Measurements from ENCODE around the gene ANKRD11. TPM values are rescaled to one million over a fixed set of nuclear protein-coding genes. Genes with fewer than 3 reads are reported as not detected.
A peak's percentile ranks its signal among the peaks of the same experiment; 100 is the strongest.

The ANKRD11 gene
- total RNA-seq, 1 experiment from 2014 or later, result 266 TPM

DNA sequence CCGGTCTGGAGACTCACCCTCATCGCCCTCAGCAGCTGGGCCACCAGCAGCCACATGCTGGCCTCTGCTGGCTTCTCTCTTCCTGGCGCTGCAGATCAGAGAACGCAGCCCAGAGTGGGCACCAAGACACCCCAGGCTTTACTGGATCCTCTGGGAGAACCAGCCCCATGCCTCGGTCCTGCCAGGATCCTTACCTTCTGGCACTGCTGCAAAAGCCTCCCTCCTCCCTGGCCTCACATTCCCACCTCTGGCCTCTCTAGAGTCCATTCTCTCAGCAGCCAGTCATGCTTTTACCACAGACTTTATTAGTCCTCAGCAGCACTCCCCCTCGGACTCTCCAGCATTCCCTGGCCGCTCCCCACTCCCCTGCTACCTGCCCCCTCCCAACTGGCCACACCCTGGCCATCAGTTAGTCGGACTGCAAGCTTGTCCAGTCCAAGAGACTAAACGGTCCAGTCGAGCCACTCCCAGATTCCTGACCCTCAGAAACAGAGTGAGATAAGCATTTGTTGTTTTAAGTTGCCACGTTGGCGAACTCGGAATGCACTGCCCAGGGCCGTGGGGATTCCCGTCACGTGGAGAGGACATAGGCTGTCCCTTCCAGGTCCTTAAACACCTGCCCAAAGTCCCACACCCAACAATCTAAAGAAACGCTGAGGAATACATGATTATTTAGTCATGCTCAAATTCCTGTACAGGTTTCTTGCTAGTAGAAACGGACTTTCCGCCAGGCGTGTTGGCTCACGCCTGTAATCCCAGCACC lies 11.9 kb upstream of the ANKRD11 start:
- POLR2A ChIA-PET, result no interaction called here

More for the DNA sequence above, 11.9 kb upstream of the ANKRD11 start:
- no peaks in the 10 kb centered on the region for H4K20me1 ChIP-seq (ENCODE audit: insufficient read depth)
- H3K9me2 ChIP-seq (ENCODE audit: insufficient read depth), result no peaks in the 10 kb centered on the region
- H3K27ac ChIP-seq (ENCODE audit: low read depth, low read length), result peak overlapping the region; percentile 20; the same call in 1 of the 2 replicates
- peak overlapping the region; percentile 43 for H2AFZ ChIP-seq (ENCODE audit: low read depth, low read length, poor library complexity, severe bottlenecking)
- TF ChIP-seq POLR2AphosphoS5 (IDR thresholded peaks at IDR 0.05; ENCODE audit: low read depth, low read length) (no peak), SIN3A (IDR thresholded peaks at IDR 0.05; ENCODE audit: low read depth) (no peak), SP1 (IDR thresholded peaks at IDR 0.05; ENCODE audit: low read depth) (no peak), ELF1 (IDR thresholded peaks at IDR 0.05; ENCODE audit: borderline replicate concordance, low read depth) (no peak), EZH2phosphoT487 (IDR thresholded peaks at IDR 0.05; ENCODE audit: borderline replicate concordance) (no peak), ZNF274 (IDR thresholded peaks at IDR 0.05; ENCODE audit: low read depth, low read length) (no peak), FOSL1 (IDR thresholded peaks at IDR 0.05; ENCODE audit: low read depth) (no peak), TCF7L2 (IDR thresholded peaks at IDR 0.05; ENCODE audit: borderline replicate concordance, extremely low read depth, insufficient read depth, insufficient read length) (no peak), EGR1 (IDR thresholded peaks at IDR 0.05; ENCODE audit: low read depth) (no peak), SRF (IDR thresholded peaks at IDR 0.05; ENCODE audit: low read depth) (no peak), POLR2A (IDR thresholded peaks at IDR 0.05; ENCODE audit: borderline replicate concordance, extremely low read depth, insufficient read depth, insufficient read length) (no peak), JUND (IDR thresholded peaks at IDR 0.05) (no peak), CBX3 (IDR thresholded peaks at IDR 0.05; ENCODE audit: low read depth) (no peak), YY1 (IDR thresholded peaks at IDR 0.05; ENCODE audit: extremely low read depth, insufficient replicate concordance, low read depth, low read length) (no peak)
- TF ChIP-seq, protein P1, sequence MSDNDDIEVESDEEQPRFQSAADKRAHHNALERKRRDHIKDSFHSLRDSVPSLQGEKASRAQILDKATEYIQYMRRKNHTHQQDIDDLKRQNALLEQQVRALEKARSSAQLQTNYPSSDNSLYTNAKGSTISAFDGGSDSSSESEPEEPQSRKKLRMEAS (IDR thresholded peaks at IDR 0.05), result no peak
- TF ChIP-seq, protein P2, sequence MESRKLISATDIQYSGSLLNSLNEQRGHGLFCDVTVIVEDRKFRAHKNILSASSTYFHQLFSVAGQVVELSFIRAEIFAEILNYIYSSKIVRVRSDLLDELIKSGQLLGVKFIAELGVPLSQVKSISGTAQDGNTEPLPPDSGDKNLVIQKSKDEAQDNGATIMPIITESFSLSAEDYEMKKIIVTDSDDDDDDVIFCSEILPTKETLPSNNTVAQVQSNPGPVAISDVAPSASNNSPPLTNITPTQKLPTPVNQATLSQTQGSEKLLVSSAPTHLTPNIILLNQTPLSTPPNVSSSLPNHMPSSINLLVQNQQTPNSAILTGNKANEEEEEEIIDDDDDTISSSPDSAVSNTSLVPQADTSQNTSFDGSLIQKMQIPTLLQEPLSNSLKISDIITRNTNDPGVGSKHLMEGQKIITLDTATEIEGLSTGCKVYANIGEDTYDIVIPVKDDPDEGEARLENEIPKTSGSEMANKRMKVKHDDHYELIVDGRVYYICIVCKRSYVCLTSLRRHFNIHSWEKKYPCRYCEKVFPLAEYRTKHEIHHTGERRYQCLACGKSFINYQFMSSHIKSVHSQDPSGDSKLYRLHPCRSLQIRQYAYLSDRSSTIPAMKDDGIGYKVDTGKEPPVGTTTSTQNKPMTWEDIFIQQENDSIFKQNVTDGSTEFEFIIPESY (IDR thresholded peaks at IDR 0.05; ENCODE audit: extremely low read depth, insufficient replicate concordance, low read length), result no peak
- TF ChIP-seq, protein P3, sequence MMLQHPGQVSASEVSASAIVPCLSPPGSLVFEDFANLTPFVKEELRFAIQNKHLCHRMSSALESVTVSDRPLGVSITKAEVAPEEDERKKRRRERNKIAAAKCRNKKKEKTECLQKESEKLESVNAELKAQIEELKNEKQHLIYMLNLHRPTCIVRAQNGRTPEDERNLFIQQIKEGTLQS (IDR thresholded peaks at IDR 0.05), result no peak
- TF ChIP-seq, protein P4, sequence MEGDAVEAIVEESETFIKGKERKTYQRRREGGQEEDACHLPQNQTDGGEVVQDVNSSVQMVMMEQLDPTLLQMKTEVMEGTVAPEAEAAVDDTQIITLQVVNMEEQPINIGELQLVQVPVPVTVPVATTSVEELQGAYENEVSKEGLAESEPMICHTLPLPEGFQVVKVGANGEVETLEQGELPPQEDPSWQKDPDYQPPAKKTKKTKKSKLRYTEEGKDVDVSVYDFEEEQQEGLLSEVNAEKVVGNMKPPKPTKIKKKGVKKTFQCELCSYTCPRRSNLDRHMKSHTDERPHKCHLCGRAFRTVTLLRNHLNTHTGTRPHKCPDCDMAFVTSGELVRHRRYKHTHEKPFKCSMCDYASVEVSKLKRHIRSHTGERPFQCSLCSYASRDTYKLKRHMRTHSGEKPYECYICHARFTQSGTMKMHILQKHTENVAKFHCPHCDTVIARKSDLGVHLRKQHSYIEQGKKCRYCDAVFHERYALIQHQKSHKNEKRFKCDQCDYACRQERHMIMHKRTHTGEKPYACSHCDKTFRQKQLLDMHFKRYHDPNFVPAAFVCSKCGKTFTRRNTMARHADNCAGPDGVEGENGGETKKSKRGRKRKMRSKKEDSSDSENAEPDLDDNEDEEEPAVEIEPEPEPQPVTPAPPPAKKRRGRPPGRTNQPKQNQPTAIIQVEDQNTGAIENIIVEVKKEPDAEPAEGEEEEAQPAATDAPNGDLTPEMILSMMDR (IDR thresholded peaks at IDR 0.05 in 2 of 3, conservative IDR thresholded peaks at IDR 0.05 in 1 of 3; ENCODE audit: borderline replicate concordance in 1 of 3, insufficient read depth in 1 of 3, low read depth in 2 of 3, low read length in 2 of 3), result no peak
- TF ChIP-seq, protein P5, sequence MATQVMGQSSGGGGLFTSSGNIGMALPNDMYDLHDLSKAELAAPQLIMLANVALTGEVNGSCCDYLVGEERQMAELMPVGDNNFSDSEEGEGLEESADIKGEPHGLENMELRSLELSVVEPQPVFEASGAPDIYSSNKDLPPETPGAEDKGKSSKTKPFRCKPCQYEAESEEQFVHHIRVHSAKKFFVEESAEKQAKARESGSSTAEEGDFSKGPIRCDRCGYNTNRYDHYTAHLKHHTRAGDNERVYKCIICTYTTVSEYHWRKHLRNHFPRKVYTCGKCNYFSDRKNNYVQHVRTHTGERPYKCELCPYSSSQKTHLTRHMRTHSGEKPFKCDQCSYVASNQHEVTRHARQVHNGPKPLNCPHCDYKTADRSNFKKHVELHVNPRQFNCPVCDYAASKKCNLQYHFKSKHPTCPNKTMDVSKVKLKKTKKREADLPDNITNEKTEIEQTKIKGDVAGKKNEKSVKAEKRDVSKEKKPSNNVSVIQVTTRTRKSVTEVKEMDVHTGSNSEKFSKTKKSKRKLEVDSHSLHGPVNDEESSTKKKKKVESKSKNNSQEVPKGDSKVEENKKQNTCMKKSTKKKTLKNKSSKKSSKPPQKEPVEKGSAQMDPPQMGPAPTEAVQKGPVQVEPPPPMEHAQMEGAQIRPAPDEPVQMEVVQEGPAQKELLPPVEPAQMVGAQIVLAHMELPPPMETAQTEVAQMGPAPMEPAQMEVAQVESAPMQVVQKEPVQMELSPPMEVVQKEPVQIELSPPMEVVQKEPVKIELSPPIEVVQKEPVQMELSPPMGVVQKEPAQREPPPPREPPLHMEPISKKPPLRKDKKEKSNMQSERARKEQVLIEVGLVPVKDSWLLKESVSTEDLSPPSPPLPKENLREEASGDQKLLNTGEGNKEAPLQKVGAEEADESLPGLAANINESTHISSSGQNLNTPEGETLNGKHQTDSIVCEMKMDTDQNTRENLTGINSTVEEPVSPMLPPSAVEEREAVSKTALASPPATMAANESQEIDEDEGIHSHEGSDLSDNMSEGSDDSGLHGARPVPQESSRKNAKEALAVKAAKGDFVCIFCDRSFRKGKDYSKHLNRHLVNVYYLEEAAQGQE (IDR thresholded peaks at IDR 0.05; ENCODE audit: low read depth), result no peak
- ChIA-PET RAD21 (ENCODE audit: low non-redundant PET in 1 of 2, low total read pairs in 2 of 2, uncharacterized antibody in 2 of 2, unreplicated experiment in 2 of 2) (no interaction called here), CTCF (no interaction called here)
- peaks cover 44 to 61% of the 10 kb centered on the region in 2 experiments for H3K4me1 ChIP-seq (ENCODE audit: control insufficient read depth in 1 of 2, insufficient read depth in 2 of 2, low read length in 2 of 2)
- peak overlapping the region in 1 of 2 experiments; percentile 1; a peak in 1 of 4 replicates for H3K4me3 ChIP-seq (replicated peaks in 1 of 2; ENCODE audit: low read depth in 1 of 2, low read length in 2 of 2)
- intact Hi-C loops (cut with micrococcal nuclease), result no loop called here
- H3K4me2 ChIP-seq (ENCODE audit: low read length), result peak overlapping the region; percentile 73
- peak overlapping the region; percentile 44 for H3K9ac ChIP-seq (ENCODE audit: low read length)
- H3K9me3 ChIP-seq (ENCODE audit: control insufficient read depth in 1 of 2, insufficient read depth in 1 of 2, low read depth in 1 of 2, low read length in 2 of 2), result no peaks in the 10 kb centered on the region
- ATAC-seq, result peak; percentile 28
- no peaks in the 10 kb centered on the region for H3K36me3 ChIP-seq (ENCODE audit: control insufficient read depth in 1 of 2, insufficient read depth in 2 of 2, low read length in 2 of 2)
- peak; percentile 63 for DNase-seq (ENCODE audit: low read depth, low spot score)
- no TSS peak for BruUV-seq (replicated peaks)
- no peaks in the 10 kb centered on the region for H3K27me3 ChIP-seq (ENCODE audit: insufficient read depth, low read length)
- H3K79me2 ChIP-seq (ENCODE audit: insufficient read depth, low read length), result peaks cover 5% of the 10 kb centered on the region

All from HCT116 (cell line).